ENCODE results near the gene R3HDM1.

The R3HDM1 gene

GRCh38 chr2:135732561-135732960, 201.3 kb downstream of the R3HDM1 start:
- no peak for DNase-seq

GRCh38 chr2:135733045-135733444, 201.8 kb downstream of the R3HDM1 start:
- DNase-seq = no peak

- no peak for DNase-seq
Observed at GRCh38 chr2:135736546-135736945, 205.3 kb downstream of the R3HDM1 start.

GRCh38 chr2:135740206-135740605, 208.9 kb downstream of the R3HDM1 start:
- DNase-seq = no peak

- no peak for DNase-seq
Observed at GRCh38 chr2:135741043-135741394, 209.7 kb downstream of the R3HDM1 start.

- DNase-seq = peak; percentile 95
Observed at GRCh38 chr2:135741395-135742324, 210.4 kb downstream of the R3HDM1 start, which contains the start of gene UBXN4. Gene UBXN4 (plus strand): TSS chr2:135741855. CDS start chr2:135741930, 75 bp downstream.

GRCh38 chr2:135742325-135742757, 211.1 kb downstream of the R3HDM1 start:
- DNase-seq = peak; percentile 80

DNA sequence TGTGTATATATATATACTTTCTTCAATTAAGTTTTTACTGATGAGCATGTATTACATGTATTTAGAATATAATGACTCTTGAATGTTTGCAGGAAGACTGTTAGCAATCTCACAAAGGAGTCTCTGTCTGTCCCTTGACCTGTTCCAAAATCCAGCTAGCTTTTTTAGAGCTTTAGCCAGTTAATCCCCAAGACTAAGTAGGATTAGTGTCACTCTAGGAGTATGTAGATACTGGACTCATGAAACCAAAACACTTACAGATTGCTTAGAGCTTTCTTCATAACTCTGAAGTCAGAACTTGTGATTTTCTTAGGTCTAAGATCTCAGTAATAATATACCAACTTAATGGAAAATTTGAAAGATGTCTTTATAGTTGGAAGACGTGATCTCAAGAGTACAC, 212.6 kb downstream of the R3HDM1 start:
- no peak for DNase-seq

DNA sequence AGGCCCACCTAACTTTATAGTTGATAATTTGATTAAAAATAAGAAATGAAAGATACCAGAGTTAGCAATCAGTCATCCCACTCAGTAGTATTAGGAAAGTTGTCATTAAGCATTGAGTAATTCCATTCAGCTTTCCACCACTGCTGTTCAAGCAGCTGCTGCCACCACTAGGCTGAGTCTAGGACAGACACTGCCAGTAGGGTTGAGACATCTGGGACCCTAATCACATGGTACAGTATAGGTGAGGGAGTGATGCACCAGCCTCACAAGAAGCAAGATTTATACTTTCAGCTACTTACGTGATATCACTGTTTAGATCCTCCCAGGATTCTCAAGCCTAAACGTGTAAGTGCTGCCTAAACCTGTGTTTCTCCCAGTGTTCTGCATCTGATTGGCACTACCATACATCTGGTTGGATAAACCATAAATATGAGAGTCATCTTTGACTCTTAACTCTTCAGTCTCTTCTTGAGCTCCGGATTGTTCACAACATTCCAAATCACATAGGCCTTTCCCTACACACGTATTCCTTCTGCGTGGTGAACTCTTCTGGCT, 213.6 kb downstream of the R3HDM1 start:
- DNase-seq = no peak

GRCh38 chr2:135745545-135745944, 214.3 kb downstream of the R3HDM1 start:
- DNase-seq = no peak

- DNase-seq = no peak
Observed at GRCh38 chr2:135755573-135755972, 224.3 kb downstream of the R3HDM1 start.

GRCh38 chr2:135756692-135757091, 225.4 kb downstream of the R3HDM1 start:
- no peak for DNase-seq

DNA sequence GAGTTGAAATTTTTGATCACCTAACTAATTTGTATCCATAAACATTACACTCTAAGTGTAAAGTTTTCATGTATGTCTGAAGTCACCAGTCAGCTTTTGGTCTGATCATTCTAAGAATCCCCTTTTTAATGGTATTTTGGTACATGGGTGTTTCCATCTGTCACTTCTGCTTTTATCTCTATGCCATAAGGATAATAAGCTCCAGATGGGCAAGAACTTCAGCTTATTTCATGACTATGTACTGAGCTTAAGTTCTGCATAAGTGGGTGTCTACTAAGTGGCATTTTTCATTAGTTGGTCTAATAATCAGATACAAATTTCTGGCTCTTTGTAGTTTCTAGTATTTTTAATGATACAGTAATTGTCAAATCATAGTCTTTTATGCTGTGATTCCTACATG, 230.7 kb downstream of the R3HDM1 start:
- no peak for DNase-seq

DNA sequence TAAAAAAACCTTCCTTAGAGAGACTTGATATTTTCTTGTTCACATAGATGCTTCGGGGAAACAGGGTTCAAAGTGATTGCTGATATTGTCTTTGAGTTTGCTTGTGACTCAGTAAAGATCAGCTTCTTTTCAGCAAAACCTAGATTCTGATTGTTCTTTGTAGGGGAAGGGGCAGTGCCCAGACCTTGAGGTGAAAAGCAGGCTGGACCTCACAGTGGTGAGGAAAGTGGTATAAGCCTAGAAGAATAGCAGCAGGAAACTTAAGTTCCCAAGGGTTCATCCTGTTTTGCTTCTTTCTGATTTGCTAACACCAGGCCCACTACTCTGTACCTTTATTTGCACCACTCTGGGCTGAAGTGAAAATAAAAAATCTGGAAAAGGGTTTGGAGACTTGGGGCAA, 231.2 kb downstream of the R3HDM1 start:
- no peak for DNase-seq

- no peak for DNase-seq
Observed at GRCh38 chr2:135768863-135769262, 237.6 kb downstream of the R3HDM1 start.

- DNase-seq = no peak
Observed at GRCh38 chr2:135773319-135773718, 242.0 kb downstream of the R3HDM1 start.

- DNase-seq = no peak
Observed at GRCh38 chr2:135773917-135774316, 242.6 kb downstream of the R3HDM1 start.

Data from activated CD8-positive, alpha-beta memory T cell treated with anti-CD3 and anti-CD28 coated beads, Interleukin-2, amount 50 U/mL, for 48 hours (primary cell).